ENCODE data around the gene ZIC5.
"Not testable (repeated sequence)": the region's sequence is repeated elsewhere in the genome, so short reads cannot be mapped to it uniquely, and the experiment has no call there.

- not testable (repeated sequence) for TF ChIP-seq EZH2 (IDR thresholded peaks at IDR 0.05; ENCODE audit: insufficient read depth, low read length); CTCF (IDR thresholded peaks at IDR 0.05; ENCODE audit: insufficient read depth, low read depth, low read length)
Measured at GRCh38 chr13:99945515-99945914, 26.1 kb downstream of the ZIC5 start.
